ENCODE measurements around the gene GTPBP1.

Gene GTPBP1

GRCh38 chr22:38705235-38706100 is at the start of gene GTPBP1:
Gene GTPBP1 (plus strand): TSS chr22:38705944. CDS start chr22:38705956, 12 bp downstream.
- peak; percentile 86 for DNase-seq (ENCODE audit: low read depth)

DNA sequence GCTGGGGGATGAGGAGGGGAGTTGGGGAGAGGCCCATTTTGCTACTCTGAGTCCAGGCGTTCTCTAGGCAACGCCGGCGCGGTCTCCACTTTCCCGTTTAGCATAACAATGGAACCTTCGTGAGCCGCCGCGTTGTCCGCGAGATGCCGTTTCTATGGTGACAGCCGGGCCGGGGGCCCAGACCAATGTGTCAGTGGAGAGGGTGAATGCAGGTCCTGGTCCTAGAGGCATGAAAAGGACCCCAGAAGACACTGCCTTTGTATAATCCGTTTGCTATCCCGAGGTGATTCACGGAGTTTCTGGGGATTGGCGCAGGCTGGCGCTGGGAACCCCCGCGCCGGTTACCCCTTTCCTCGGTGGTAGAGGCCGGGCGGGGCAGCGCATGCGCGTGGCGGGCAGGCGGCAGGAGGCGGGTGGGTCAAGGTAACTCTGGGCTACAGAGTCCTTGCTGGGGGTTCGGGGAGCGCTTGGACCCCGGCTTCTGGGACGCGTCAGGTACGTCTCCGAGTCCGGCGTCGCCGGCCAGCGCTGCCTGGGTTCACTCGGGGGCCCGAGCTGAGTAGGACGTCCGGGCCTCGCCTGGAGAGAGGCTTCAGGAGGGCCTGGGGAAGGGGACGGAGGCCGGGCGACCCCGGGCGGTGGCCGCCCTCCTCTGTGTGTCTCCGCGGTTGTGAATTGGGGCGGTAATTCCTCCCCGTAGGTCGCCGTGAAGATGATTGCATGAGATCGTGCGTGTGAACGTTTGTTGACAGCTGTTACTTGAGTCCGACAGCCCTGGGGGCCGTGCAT is 49.3 kb upstream of the GTPBP1 start, which contains the start of the genes CBY1 and FAM227A:
CBY1 (plus strand) TSS at position 383 of the 789 bp plus-strand sequence. CDS start 11,417 bp downstream, outside the sequence.
FAM227A (minus strand) TSS at position 137 of the 789 bp plus-strand sequence. CDS start 6,224 bp downstream, outside the sequence.
- DNase-seq (ENCODE audit: low read depth), result peak; percentile 71

DNA sequence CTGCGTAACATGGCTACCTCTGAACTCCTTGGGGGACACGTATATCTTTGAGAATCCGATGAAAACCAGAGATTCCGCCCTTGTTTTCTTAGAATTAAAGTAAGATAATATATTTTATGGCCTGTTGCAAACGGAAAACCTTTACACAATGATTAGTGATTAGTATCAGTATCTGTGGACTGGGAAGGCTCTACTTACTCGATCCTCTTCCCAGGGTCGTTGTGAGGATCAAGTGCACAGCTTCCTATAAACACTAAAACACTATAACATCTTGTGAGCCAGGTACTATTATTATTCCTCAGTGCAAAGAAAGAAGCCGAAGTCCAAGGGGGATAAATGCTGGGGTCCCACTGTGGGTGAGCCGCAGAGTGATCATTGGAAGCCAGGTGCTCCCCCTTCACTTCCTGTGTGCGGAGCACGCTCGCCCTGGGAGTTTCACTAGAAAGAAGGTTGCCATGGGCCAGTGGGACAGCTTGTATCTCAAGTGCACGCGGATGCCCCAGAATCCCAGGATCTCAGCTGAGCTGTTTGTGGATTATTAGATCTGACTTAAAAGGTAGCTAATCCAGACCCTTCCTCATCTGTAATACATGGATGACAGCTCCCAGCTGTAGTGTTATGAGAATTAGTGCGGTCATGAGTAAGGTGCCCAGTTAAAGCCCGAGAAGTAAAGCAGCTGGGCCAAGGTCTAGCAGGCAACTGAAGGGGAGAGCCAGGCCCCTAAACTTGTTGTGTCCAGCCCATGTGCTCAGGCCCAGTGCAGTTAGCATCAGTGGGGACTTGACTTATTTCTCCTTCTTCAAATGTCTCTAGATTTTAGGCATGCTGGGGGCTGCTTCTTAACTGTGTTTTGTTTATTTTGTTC is 48.5 kb upstream of the GTPBP1 start:
- peak; percentile 7 for DNase-seq (ENCODE audit: low read depth)

GRCh38 chr22:38674888-38675287 is 30.9 kb upstream of the GTPBP1 start:
- no peak for DNase-seq (ENCODE audit: low read depth)

- no peak for DNase-seq (ENCODE audit: low read depth)
Measured at GRCh38 chr22:38675833-38676232, 29.9 kb upstream of the GTPBP1 start.

DNA sequence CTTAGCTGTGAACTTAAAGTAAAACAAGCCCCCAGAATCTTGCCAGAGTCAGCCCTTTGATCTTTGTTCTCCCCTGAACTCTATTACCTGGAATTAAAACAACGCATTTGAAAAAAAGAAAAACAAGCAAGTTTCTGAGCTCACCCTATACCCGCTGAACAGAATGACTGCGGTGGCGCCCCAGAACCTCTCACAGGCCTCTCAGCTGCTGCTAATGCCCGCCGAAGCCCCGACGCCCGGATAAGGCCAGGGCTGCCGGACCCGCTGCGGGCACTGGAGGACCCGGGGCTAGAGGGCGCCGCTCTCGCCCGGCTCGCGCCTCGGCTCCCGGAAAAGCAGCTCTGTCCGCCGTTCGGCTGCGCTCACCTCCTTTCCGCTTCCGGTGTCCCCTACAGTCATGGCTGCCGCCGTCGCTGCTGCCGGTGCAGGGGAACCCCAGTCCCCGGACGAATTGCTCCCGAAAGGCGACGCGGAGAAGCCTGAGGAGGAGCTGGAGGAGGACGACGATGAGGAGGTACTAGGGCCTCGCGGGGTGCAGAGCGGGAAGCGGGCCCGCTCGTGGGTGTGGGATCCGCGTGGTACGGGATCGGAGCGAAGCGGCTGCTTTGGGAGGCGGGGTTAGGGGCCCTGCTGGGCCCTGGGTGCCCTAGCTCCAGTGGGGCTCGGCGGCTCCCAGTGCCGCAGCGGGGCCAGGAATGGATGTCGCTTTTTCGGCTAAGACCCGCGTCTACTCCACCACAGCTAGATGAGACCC is 24.0 kb upstream of the GTPBP1 start, which contains the start of gene TOMM22:
TOMM22 (plus strand) TSS at position 376 of the 754 bp plus-strand sequence; CDS start at position 398, 22 bp downstream.
- peak; percentile 70 for DNase-seq (ENCODE audit: low read depth)

DNA sequence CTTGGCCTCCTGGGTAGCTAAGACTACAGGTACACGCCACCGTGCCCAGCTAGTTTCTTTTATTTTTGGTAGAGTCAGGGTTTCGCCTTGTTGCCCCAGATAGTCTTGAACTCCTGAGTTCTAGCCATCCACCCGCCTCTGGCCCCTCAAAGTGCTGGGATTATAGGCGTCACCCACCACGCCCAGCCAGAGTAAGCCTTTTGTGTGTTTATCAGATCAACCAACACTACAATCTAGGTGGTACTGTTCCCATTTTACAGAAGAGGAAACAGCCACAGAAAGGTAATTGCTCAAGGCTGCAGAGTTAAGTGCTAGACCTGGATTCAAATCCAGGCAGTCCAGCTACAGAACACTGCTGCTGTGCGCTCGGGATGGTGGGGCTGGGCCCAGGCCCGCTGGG is 20.8 kb upstream of the GTPBP1 start:
- DNase-seq (ENCODE audit: low read depth), result no peak

- DNase-seq (ENCODE audit: low read depth), result no peak
Measured at GRCh38 chr22:38685761-38686160, 20.0 kb upstream of the GTPBP1 start.

DNA sequence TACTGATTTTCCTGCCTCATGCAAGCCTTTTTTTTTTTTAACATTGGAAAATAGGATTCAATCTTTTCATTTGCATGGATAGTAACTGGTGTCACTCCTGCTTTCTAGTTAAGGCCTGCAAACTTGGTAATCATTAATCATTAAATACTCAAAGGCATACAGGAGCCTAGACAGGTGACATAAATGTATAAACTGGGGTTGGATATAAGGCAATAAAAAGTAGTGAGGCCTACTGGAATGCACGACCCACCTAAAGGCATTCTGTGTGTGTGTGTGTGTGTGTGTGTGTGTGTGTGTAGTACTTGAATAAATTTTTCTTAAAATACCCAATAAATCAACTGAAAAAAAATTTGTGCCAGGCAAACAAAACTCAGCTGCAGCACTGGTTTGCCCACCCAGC is 16.1 kb upstream of the GTPBP1 start:
- DNase-seq (ENCODE audit: low read depth), result no peak

DNA sequence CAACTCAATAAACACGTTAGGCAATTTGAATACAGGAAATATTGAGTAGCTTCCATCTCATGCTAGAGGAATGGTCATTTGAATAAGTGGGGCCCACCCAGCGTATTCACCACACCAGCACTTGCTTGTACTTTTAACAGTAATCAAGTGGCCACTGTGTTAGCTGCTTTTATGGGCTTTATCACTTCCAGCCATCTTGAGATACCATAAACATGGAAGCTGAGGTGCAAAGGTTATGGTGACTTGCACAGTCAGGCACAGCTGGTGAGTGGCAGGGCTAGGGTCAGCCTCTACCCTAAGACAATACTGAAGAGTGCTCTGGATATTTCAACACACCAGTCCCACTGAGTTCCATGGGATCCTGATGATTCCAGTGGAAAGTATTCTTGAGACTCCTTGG is 11.7 kb upstream of the GTPBP1 start:
- no peak for DNase-seq (ENCODE audit: low read depth)

- DNase-seq (ENCODE audit: low read depth), result no peak
Measured at GRCh38 chr22:38694940-38695339, 10.8 kb upstream of the GTPBP1 start.

GRCh38 chr22:38696606-38697424 is 8.9 kb upstream of the GTPBP1 start:
- DNase-seq (ENCODE audit: low read depth), result no peak

DNA sequence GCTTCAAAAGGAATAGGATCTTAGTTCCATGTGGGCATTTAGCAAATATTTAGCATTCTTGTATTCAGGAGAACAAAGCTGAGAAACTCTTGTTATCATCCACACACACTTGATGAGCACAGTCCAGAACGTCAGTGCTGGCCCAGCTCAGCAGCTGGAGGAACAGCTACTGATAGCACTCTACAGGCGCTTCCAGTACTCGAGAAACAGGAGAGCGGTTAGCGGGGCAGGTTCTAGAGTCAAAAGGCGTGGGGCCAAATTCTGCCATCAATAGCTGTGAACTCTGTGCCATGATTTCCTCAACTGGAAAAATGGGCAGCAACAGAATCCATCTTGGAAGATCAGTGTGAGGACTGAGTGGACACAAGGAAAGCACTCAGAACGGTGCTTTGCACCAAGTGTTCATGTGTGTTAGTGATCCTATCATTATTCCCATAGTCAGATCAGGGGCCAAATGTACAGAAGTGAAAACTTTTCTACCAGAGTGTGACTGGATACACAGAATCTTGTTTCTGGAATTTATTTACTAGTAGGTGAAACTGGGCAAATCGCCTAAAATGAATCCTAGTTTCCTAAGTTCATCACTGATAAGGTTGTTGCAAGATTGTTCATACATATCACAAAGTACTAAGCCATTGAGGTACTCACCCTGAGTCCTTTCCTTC is 8.2 kb upstream of the GTPBP1 start:
- no peak for DNase-seq (ENCODE audit: low read depth)

- no peak for DNase-seq (ENCODE audit: low read depth)
Measured at GRCh38 chr22:38698407-38699094, 7.2 kb upstream of the GTPBP1 start.

DNA sequence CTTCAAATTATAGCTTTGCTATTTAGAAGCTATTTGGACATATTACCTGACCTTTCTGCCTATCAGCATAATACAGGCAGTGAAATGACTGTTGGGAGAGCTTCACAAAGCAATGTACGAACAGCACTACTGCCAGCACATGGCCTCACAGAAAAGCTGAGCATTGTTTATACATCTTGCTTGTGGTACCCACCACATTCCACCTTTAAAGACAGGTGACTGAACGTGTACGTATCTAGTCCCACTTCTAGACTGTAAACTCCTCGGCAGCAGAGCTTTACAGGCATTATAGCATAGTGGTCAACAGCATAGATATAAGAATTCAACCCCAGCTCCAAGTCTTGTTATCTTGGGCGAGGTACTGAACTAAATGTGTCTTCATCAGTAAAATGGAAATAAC is 6.6 kb upstream of the GTPBP1 start:
- DNase-seq (ENCODE audit: low read depth), result no peak

GRCh38 chr22:38699784-38700183 is 6.0 kb upstream of the GTPBP1 start:
- no peak for DNase-seq (ENCODE audit: low read depth)

GRCh38 chr22:38700270-38700788 is 5.4 kb upstream of the GTPBP1 start:
- no peak for DNase-seq (ENCODE audit: low read depth)

DNA sequence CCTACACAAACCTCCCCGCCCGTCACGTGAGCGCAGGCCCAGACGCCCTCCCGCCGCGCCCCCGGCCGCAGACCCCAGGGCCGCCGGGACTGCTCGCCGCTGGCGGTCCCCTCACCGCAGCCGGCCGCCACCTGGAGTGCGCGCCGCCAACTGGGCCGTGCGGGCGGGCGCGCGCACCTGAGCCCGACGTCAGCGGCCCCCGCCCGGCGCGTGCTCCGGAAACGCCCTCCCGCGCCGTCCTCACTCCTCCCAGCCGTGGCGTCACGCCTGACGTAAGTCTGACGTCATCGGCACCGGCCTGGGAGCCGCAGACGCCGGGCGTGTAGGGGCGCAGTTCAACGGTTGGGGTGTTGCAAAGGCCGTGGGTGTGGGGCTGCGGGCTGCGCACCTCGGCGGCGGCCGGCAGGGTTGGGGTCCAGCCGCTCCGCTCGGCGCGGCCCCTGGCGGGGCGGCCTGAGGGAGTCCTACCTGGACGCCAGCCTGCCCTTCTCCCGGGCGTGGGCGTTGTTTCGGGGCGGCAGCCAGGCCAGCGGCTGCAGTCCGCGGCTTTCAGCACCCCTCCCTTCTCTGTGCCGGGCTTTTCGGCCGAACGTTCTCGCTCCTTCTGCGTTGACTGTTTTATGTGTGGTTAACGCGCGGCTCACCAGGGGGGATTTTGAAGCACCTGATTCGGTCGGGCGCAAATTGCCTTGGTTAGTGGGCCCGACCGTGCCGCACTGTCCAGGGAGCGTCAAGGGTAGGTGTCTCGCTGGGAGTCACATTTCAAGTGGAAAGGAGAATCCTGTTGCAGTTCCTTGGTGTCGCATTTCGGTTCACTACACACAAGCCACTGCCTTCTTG is 4.7 kb upstream of the GTPBP1 start, which contains the start of gene JOSD1:
JOSD1 (minus strand) TSS at position 155 of the 840 bp plus-strand sequence. CDS start 956 bp downstream, outside the sequence.
- DNase-seq (ENCODE audit: low read depth), result peak; percentile 97
